ENCODE measurements around the gene C2orf49. TPM values are rescaled to one million over a fixed set of nuclear protein-coding genes. Genes with fewer than 3 reads are reported as not detected.

C2orf49 gene
- total and polyA plus RNA-seq, 2 of the 8 experiments (the other 6 are each of a cell fraction or from before 2014, with no cell fraction given) = 5.6 to 19.9 TPM

GRCh38 chr2:105362862-105363591, 25.7 kb downstream of the C2orf49 start:
- Histone ChIP-seq H2BK5ac (ENCODE audit: low read depth, low read length) (no peak overlapping the region), H3K9ac (replicated peaks in 1 of 4; ENCODE audit: extremely low read depth in 1 of 4, low read depth in 3 of 4, low read length in 3 of 4) (no peak overlapping the region), H2BK20ac (ENCODE audit: low read length) (no peak overlapping the region), H2BK12ac (ENCODE audit: low read depth, low read length) (no peak overlapping the region), H3K36me3 (ENCODE audit: control insufficient read depth in 2 of 4, insufficient read depth in 4 of 4, low read length in 3 of 4) (peaks cover 7 to 48% (median 30%) of the 10 kb centered on the region in 4 experiments), H2AFZ (ENCODE audit: low read length) (no peak overlapping the region), H2BK15ac (ENCODE audit: low read length) (no peak overlapping the region), H3K23ac (ENCODE audit: insufficient read length) (no peak overlapping the region), H3K56ac (replicated peaks; ENCODE audit: insufficient read length, low read depth, low read length) (no peak overlapping the region), H3K18ac (ENCODE audit: extremely low read depth, low read length) (no peak overlapping the region), H3K27me3 (replicated peaks in 1 of 4; ENCODE audit: control insufficient read depth in 3 of 4, extremely low read depth in 1 of 4, insufficient read depth in 3 of 4, low read length in 3 of 4) (no peaks in the 10 kb centered on the region), H3K4me1 (replicated peaks in 1 of 4; ENCODE audit: control insufficient read depth in 3 of 4, insufficient read depth in 4 of 4, low read length in 3 of 4) (no peaks in the 10 kb centered on the region), H3K14ac (ENCODE audit: insufficient read length) (no peak overlapping the region), H2AK5ac (ENCODE audit: low read depth, low read length) (no peak overlapping the region), H3K4me2 (ENCODE audit: insufficient read depth in 1 of 2, low read depth in 2 of 2, low read length in 2 of 2) (no peak overlapping the region), H3K27ac (ENCODE audit: low read depth, low read length) (no peak overlapping the region; the same call in 1 of the 2 replicates), H3K9me3 (ENCODE audit: insufficient read depth in 2 of 2, low read depth in 1 of 2, low read length in 1 of 2) (no peaks in the 10 kb centered on the region), H4K8ac (ENCODE audit: extremely low read depth, insufficient read depth, low read length) (no peak overlapping the region), H2BK120ac (replicated peaks; ENCODE audit: low read depth, low read length) (no peak overlapping the region), H4K5ac (ENCODE audit: insufficient read length, low read depth, low read length) (no peak overlapping the region), H3K79me1 (ENCODE audit: low read depth, low read length) (peaks cover 2% of the 10 kb centered on the region; the same call in 1 of the 2 replicates), H4K20me1 (replicated peaks in 1 of 2; ENCODE audit: control insufficient read depth in 1 of 2, insufficient read depth in 2 of 2, low read length in 2 of 2) (peaks cover 0 to 4% of the 10 kb centered on the region in 2 experiments), H3K23me2 (ENCODE audit: low read depth, low read length) (no peaks in the 10 kb centered on the region), H3K4me3 (ENCODE audit: extremely low read depth in 1 of 4, insufficient read depth in 2 of 4, low read depth in 3 of 4, low read length in 4 of 4) (no peak overlapping the region), H4K91ac (replicated peaks; ENCODE audit: insufficient read length, low read length) (no peak overlapping the region), H3K79me2 (ENCODE audit: control insufficient read depth in 1 of 2, insufficient read depth in 2 of 2, low read length in 2 of 2) (no peaks in the 10 kb centered on the region), H3K4ac (replicated peaks; ENCODE audit: insufficient read length, low read depth, low read length) (no peak overlapping the region)
- TF ChIP-seq RNF2 (IDR thresholded peaks at IDR 0.05; ENCODE audit: borderline replicate concordance, low read depth, low read length, missing control alignments, poor library complexity, severe bottlenecking) (no peak), POLR2AphosphoS5 (IDR thresholded peaks at IDR 0.05; ENCODE audit: low read depth, low read length) (no peak), CBX5 (IDR thresholded peaks at IDR 0.05; ENCODE audit: low read depth, low read length) (no peak), HDAC2 (IDR thresholded peaks at IDR 0.05; ENCODE audit: borderline replicate concordance in 1 of 2, low read depth in 2 of 2, low read length in 2 of 2) (no peak), RFX5 (IDR thresholded peaks at IDR 0.05; ENCODE audit: borderline replicate concordance, low read depth, low read length) (no peak), CHD2 (IDR thresholded peaks at IDR 0.05; ENCODE audit: low read length) (no peak), POU5F1 (IDR thresholded peaks at IDR 0.05; ENCODE audit: low read depth, low read length) (no peak)
- DNase-seq (ENCODE audit: low read depth in 1 of 2, low spot score in 2 of 2) = no peak
- 91% methylated on average over 15 of the region's 15 CpGs; no CpG with 5 or more reads in 1 of the 2 experiments for WGBS, 2 experiments (ENCODE audit: extremely low coverage in 1 of 2, insufficient coverage in 1 of 2, insufficient read length in 1 of 2, insufficient replicate concordance in 2 of 2, low coverage in 1 of 2, low lambda C conversion rate in 2 of 2, missing lambda C conversion rate in 1 of 2)
- no peak for FAIRE-seq
- ChIA-PET CTCF (ENCODE audit: partially characterized antibody) (interaction anchor here (0.5 to 7.2 kb wide), 5 partner anchors 92 to 489 kb away, joined by 3 to 122 read pairs (median 3); no protein-coding TSS in a partner anchor), POLR2A (ENCODE audit: partially characterized antibody) (no interaction called here)

Measured in H1 (cell line).